ENCODE data around the gene DOCK2.

The DOCK2 gene

GRCh38 chr5:170108266-170108785 is 471.3 kb downstream of the DOCK2 start:
- DNase-seq = no peak

DNA sequence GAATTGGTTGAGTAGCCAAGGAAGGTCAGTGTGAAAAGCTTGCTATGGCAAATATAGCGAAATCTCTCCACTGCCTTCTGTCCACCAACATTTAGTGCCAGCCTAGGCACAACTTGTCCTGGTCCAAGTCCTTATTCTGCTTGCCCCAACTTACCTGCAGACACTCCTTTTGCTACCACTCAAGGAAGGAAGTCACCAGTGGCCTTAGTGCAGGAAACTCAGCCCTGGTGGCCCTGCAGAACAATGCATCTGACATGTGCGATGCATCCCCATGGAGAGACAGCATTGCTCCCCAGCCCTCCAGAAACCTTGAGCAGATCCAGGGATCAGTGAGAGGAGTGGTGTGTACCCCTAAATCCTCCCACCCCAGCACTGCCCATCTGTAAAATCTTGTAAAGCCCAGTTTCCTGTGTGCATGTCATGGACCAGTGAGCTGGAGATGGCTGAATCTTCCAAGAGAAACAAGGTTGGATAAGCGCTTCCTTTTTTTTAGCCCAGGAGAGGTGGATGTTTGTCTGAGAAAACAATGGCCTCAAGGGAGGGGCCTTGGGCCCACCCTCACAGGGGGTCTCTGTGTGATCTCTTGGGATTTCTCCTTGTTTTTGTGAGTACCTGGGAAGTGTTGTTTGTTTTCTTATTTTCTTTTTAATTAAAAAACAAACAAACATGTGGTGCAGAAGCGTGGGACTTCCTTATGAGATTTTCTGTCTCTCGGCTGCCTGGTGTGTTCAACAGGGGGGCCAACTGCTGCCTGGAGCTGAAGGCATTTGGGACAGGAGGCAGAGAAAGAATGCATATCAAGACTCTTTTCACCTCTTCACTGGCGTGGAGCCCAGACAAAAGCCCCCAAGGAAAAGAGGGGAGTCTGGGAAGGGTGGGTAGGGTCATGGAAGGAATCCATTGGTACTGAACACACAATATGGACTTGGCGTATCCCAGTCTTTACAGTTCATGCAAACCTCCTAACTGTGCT is 472.3 kb downstream of the DOCK2 start:
- no peak for DNase-seq

DNA sequence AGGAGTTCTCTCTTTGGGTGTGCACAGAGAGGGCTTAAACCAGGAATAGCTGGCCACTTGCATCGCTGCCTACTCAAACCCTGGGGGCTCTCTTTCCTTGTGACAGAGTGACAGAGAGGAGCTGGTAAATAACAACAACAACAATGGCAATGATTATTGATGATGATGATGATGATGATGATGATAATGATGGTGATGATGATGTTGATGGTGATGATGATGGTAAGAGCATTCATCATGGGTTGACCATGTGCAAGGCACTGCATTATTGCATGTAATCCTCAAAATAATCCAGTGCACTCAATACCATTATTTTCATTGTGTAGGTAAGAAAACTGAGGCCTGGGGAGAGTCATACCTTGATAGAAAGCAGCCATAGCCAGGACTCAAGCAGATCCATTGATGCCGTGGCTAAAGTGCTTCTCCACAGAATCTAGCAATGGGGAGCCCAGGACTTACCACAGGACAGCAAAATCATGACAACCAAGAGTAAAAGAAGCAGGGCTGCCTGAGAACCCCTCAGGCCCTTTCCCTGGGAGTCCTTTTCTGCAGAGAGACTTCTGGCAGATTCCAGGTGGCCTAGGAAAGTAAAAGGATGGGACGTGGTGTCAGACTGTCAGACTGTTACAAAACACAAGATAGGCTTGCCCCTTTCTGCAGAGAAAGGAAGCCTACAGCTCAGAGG is 473.5 kb downstream of the DOCK2 start:
- DNase-seq = no peak

DNA sequence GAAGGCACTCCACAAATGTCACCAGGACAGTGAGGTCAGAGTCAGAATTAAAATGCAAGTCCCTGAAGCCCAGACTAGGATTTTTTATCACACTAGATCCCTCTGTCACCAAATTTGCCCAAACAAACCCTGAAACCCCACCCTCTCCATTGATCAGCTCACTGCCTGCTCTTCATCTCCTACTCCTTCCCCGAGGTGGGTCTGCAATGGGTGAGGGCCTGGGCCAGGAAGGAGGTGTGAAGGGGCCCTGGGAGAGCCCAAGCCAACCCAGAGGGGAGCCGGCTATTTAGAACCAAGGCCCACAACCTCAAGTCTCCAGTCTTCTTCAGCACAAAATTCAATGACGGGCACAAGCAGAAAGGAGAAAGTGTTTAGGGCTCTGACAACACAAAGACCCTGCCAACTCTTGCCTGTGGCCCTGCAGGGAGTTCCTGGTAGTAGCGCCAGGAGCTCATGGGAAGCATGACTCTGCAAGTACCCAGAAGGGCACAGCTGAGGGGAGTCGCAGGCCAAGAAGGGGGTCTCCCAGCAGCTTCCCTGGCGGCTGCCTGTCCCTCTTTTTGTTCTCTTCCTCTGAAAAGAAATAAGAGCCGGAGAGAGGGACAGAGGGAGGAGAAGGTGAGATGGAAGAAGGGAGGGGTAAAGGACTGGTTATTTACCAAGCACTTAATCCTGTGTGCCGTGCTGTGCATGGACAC is 474.2 kb downstream of the DOCK2 start:
- no peak for DNase-seq

- no peak for DNase-seq
These were observed 475.9 kb downstream of the DOCK2 start for GRCh38 chr5:170112876-170113521.

GRCh38 chr5:170113522-170113900 is 476.4 kb downstream of the DOCK2 start:
- no peak for DNase-seq

DNA sequence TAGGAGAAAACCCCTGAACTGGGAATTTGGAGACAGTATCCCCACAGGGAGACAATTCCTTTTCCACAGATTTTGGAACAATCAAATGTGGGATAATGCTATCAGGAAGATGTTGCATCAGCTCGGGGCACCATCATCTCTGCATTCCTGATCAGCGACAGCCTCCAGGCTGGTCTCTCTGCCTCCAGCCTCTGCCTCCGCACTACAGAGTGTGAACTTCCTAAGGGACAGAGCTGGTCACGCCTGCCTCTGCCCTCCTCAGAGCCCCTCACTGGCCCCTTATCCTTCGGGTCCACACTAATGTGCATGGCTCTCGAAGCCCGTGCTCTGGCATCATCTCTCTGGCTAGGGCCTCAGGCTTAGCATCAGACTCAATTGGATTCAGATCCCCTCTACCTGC is 477.2 kb downstream of the DOCK2 start:
- DNase-seq = no peak

GRCh38 chr5:170115925-170116324 is 478.9 kb downstream of the DOCK2 start:
- no peak for DNase-seq

DNA sequence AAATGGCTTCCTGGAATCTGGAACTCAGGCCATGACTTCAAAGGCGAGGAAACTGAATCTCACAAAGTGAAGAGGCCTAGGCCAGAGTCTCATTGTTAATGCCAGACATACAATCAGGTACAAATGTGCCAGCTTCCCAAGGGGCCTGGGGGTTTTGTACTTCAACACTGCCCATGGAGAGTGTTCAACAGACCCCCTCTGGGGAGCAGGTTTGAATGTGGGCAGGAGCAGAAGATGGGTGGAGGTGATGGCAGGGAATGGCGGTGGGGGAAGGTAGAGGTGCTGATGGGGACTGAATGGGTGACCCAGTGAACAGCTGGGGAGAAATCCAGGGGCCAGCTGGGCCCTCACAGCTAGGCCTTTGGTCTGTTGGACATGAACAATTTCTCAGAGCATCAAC is 480.7 kb downstream of the DOCK2 start:
- DNase-seq = no peak

GRCh38 chr5:170120576-170120975 is 483.5 kb downstream of the DOCK2 start:
- DNase-seq = no peak

GRCh38 chr5:170121321-170121720 is 484.2 kb downstream of the DOCK2 start:
- DNase-seq = no peak

DNA sequence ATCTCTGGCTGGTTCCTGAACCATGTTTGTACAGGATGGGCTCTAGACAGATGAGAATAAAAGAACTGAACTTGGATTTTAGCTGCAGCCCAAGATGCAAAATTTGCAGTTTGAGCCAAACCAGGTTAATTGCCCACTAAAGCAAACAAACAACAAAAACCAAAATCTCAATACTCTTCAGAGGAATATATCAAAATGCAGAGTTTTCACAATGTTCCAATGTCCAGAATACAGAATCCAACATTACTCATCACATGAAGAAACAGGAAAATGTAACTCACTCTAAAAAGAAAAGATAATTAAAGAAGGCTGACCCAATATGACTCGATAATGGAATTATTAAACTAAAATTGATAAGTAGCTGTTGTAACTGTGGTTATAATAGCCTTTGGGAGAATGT is 489.0 kb downstream of the DOCK2 start:
- no peak for DNase-seq

DNA sequence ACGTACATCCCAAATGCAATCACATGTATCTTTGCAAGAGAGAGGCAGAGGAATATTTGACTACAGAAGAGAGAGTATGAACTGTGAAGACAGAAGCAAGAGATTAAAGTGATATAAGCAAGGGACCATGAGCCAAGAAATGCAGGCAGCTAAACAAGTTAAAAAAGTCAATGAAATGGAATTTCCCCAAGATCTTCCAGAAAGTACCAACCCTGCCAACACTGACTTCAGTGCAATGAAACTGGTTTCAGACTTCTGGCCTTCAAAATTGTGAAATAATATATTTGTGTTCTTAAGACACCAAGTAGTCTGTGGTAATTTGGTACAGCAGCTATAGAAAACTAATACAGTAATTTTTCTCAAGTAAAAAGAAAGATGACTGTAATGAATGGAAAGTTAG is 489.6 kb downstream of the DOCK2 start:
- DNase-seq = no peak

- no peak for DNase-seq
These were observed 494.2 kb downstream of the DOCK2 start for GRCh38 chr5:170131235-170131634.

DNA sequence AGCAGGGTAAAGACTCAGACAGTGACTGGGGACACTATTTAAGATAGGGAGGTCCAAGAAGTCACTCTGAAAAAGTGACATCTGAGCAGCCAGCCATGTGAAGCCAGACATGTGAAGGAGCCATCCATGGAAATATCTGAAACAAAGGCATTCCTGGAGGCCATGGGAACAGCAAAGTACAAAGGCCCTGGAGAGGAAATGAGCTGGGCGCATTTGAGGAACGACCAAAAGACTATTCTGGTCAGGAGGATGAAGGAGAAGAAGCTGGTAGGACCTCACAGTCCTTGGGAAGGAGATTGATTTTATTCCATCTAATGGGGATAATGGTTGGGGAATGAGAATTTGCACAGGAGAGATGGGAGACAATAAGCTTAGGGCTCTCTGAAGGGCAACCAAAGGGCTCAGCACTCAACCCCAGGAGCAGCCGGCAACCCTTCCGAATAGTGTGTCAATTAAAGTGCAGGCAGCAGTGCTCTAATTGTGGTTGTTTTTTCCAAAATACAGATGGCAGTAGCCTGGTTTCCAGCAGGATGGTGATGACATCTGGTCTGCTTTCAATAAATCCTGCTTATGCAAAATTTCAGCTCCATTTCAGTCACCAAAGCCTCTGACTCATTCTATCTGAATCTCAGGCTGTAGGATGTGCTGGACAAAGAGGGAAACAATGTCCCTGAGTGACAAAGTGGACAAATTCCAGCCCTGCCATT is 495.3 kb downstream of the DOCK2 start:
- no peak for DNase-seq

Data from NCI-H2227 treated with DMSO at 0.1 percent for 48 hours (cell line).